Stomach (tissue), 4 donors: ENCODE results near the gene PGBD4.

Experiments
- CTCF ChIP-seq, 7 experiments: fragments of 450-650 bp in 4 of 7; fragments of 200-600 bp in 3 of 7; sonication (generic) in 3 of 7; IDR thresholded peaks; one replicate each; pipeline ENCODE4 v1.5.1; 2016 to 2019; ENCODE audit warnings: antibody characterized with exemption in 7 of 7, control low read depth in 2 of 7, mild to moderate bottlenecking in 1 of 7
- EP300 ChIP-seq: sonication (generic); formaldehyde crosslinking; IDR thresholded peaks from one replicate; pipeline ENCODE4 v1.6.1; 2017; ENCODE audit warnings: antibody characterized with exemption
- POLR2A ChIP-seq, 4 donors: fragments of 450-650 bp; IDR thresholded peaks; one replicate each; pipeline ENCODE4 v1.6.1; 2016; ENCODE audit warnings: antibody characterized with exemption in 4 of 4, control low read depth in 2 of 4, mild to moderate bottlenecking in 1 of 4, moderate library complexity in 1 of 4
- POLR2AphosphoS5 ChIP-seq, 3 donors: sonication (generic); formaldehyde crosslinking; IDR thresholded peaks; one replicate each; pipeline ENCODE4 v1.6.1; 2016; ENCODE audit warnings: antibody characterized with exemption in 3 of 3

- TF ChIP-seq CTCF (IDR thresholded peaks at IDR 0.05), result no peak
- TF ChIP-seq POLR2A (IDR thresholded peaks at IDR 0.05), result no peak
- TF ChIP-seq EP300, result no peak
- no peak for TF ChIP-seq POLR2AphosphoS5 (IDR thresholded peaks at IDR 0.05)
Measured at GRCh38 chr15:34065941-34066340, 35.9 kb upstream of the PGBD4 start.
